Spleen (tissue), 7 donors: ENCODE results near the gene ABAT.

Source experiments
- POLR2A ChIP-seq, 3 donors: fragments of 450-650 bp; IDR thresholded peaks; one replicate each; pipeline ENCODE4 v1.5.1; 2017; ENCODE audit warnings: antibody characterized with exemption in 3 of 3, mild to moderate bottlenecking in 1 of 3
- POLR2AphosphoS5 ChIP-seq, 3 donors: sonication (generic); formaldehyde crosslinking; IDR thresholded peaks; one replicate each; pipeline ENCODE4 v1.5.1; 2017; ENCODE audit warnings: antibody characterized with exemption in 3 of 3
- TF ChIP-seq, protein P1 (sequence below), 11 experiments: fragments of 200-600 bp in 7 of 11; fragments of 450-650 bp in 4 of 11; sonication (generic) in 4 of 11; IDR thresholded peaks in 8 of 11; conservative IDR thresholded peaks in 3 of 11; 1 replicate in 7 of 11; 2 replicates in 4 of 11; pipeline versions ENCODE4 v1.4.0 to v1.8.0; 2016 to 2021; ENCODE audit warnings: antibody characterized with exemption in 11 of 11, inconsistent platforms in 4 of 11, mild to moderate bottlenecking in 1 of 11
- donor health status: DM: no; HTN: no; CAD: no; lungs with moderate emphysema.
- donor health status: DM: no; HTN: no; CAD: no.
- donor health status: DM: no; HTN: no; CAD: no.

DNA sequence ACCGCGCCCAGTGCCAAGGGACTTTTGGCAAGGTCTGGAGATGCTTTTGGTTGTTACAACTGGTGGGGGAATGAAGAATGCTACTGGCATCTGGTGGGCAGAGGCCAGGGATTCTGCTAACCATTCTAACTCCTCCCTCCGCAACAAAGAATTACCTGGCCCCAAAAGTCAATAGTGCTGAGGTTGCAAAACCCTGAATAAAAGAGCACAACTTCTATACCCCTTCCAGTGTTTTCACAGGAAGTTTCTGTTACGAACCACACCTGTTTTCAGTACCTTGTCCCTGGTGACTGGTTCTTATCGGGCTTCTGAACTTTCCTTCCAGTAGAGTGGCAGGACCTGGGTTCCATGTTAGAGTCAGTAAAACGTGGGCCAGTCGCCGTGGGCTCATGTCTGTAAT, 17.3 kb downstream of the ABAT start:
- TF ChIP-seq POLR2A (IDR thresholded peaks at IDR 0.05) (no peak), POLR2AphosphoS5 (IDR thresholded peaks at IDR 0.05) (no peak)
- TF ChIP-seq, protein P1, sequence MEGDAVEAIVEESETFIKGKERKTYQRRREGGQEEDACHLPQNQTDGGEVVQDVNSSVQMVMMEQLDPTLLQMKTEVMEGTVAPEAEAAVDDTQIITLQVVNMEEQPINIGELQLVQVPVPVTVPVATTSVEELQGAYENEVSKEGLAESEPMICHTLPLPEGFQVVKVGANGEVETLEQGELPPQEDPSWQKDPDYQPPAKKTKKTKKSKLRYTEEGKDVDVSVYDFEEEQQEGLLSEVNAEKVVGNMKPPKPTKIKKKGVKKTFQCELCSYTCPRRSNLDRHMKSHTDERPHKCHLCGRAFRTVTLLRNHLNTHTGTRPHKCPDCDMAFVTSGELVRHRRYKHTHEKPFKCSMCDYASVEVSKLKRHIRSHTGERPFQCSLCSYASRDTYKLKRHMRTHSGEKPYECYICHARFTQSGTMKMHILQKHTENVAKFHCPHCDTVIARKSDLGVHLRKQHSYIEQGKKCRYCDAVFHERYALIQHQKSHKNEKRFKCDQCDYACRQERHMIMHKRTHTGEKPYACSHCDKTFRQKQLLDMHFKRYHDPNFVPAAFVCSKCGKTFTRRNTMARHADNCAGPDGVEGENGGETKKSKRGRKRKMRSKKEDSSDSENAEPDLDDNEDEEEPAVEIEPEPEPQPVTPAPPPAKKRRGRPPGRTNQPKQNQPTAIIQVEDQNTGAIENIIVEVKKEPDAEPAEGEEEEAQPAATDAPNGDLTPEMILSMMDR (IDR thresholded peaks at IDR 0.05 in 8 of 11, conservative IDR thresholded peaks at IDR 0.05 in 3 of 11), result no peak
